T-helper 22 cell (primary cell): ENCODE measurements around the gene NLK.

Experiments
- DNase-seq: peaks from one replicate; pipeline ENCODE4 v3.0.0-alpha.2; 2020; ENCODE audit warnings: low read depth

NLK gene

GRCh38 chr17:28113269-28113668 is 70.8 kb downstream of the NLK start:
- no peak for DNase-seq

DNA sequence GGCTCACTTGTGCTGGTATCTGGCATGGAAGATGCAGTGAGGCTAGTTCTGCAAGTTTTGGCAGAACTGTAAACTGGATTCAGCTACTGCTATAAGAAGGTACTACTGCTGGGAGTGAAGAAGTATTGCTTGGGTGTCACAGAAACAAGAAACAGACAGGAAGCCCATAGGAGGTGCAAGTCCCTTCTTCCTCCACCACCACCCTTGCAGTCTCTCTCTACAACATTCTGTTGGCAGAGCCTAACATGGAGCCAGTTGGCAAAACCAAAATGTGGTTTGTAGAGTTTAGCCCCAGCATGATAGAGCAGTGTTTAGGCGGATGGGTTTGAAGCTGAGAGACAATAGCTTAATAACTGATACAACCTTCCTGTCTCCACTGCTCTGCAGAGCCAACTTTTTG is 72.6 kb downstream of the NLK start:
- DNase-seq = no peak

- DNase-seq = no peak
Observed at GRCh38 chr17:28117304-28117703, 74.8 kb downstream of the NLK start.

DNA sequence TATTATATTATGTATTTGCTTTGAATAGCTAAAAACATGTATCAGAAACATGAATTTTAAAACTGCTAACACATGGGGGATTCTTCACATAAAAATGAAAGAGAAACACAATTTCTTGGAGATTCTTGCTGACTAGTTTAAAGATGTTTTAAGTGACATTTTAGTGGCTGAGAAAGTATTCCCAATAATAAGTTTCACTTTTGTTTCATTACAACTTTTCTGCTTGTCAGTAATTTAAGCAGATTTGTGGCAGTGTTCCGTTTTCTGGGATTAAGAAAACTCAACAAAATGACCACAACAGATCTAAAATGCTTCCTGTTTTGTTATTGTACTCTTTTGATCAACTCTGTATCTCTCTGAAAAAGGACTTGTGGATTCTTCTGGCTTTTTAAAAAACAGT is 75.9 kb downstream of the NLK start:
- no peak for DNase-seq

GRCh38 chr17:28119046-28119445 is 76.6 kb downstream of the NLK start:
- no peak for DNase-seq

DNA sequence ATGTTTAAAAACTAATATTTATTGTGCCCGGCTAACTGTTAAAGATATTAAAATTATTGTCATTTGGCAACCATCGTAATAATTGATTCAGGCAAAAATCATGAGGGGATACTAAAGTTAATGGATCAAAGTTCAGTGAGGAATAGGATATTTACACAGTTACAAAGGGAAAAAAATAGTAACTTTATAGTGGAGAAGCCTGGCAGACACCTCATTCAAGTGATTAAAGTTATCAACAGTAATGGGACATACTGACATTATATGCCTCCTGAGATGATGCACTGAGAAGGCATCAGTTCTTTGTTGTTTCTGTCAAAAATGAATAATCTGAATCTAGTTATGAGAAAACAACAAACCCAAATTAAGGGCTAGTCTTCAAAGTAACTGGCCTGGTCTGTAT is 77.1 kb downstream of the NLK start:
- DNase-seq = no peak

- no peak for DNase-seq
Observed at GRCh38 chr17:28120766-28121165, 78.3 kb downstream of the NLK start.

- no peak for DNase-seq
Observed at GRCh38 chr17:28124962-28125361, 82.5 kb downstream of the NLK start.

DNA sequence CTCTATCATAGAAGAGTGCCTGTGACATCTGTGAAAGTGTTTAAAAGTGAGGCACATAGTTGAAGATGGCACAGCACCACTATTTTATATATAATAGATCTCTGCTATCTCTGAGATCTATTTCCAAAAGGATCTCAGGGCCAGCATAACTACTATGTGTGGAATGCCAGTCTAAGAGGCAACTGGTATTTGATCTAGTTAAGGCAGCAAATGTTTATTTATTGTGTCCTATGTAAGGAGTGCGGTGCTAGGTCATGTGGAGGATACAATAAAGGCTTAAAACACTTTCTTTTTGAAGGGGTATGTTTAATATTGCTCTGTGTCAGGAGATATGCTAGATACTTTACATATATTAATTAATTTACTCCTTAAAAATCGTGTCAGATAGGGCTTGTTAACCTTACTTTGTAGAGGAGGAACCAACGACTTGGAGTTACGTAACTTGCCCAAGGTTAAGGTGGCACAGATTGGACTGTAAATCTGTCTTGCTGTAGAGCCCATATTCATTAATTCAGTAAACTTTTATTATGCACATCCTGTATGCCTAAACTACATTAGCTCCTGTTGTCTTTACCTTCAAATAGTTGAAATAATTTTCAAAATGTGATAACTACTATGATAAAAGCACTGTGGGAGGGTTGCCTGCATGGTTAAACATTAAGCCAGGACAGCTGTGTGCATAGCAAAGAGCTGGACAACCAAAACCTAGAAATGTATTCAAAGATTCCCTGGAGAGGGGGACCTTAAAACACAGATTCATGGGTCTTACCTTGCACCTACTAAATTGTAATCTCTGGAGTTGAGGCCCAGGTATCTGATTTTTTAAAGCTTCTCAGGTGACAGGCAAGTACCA is 83.3 kb downstream of the NLK start:
- no peak for DNase-seq

DNA sequence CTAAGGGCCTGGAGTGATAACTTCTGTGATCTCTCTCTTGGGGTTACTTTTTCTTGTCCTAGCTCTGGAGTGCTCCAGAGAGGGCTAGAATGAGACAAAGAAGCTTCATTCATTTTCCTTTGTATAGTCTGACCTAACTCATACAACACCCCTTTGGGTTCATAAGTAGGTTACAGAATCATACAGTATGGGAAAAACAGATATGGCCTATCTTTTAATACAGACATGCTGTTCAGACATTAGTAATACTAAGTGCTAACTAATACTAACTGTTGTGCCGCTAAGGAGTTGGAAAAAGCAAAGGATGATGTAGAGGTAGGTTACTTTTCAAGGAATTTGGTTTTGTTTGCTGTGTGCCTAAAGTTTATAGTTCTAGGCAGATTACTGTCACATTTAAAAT is 84.7 kb downstream of the NLK start:
- DNase-seq = no peak

DNA sequence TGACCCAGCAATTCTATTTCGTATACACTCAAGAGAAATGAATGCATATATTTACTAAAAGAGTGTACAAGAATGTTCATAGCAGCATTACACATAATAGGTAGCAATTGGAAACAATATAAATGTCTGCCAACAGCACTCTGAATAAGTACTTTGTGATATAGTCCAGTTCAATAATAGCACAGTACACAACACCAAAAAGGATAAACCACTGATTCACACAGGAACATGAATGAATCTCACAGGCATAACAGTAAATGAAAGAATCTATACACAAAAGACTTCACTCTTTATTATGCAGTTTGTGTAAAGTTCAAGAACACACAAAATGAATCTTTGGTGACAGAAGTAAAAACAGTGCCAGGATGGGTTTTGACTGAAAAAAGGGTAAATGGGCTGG is 86.3 kb downstream of the NLK start:
- no peak for DNase-seq

DNA sequence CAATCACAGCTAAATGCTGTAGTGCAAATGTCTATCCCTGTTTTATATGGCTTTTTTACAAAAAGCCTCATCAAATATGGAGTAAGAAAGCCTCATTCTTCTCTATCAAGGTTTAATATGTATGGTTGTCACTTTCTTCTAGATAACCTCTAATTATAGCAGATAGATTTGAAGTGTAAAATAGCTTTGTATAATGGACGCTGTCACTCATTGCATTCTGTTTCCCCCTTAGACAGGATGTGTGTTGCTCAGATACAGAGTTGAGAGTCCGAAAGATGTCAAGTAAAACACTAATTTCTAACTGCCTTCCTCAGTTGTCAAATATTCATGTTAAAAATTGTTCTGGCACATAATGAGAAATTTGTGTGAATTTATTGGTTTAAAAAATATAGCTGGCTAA is 88.0 kb downstream of the NLK start:
- no peak for DNase-seq

GRCh38 chr17:28131599-28131998 is 89.1 kb downstream of the NLK start:
- DNase-seq = no peak

DNA sequence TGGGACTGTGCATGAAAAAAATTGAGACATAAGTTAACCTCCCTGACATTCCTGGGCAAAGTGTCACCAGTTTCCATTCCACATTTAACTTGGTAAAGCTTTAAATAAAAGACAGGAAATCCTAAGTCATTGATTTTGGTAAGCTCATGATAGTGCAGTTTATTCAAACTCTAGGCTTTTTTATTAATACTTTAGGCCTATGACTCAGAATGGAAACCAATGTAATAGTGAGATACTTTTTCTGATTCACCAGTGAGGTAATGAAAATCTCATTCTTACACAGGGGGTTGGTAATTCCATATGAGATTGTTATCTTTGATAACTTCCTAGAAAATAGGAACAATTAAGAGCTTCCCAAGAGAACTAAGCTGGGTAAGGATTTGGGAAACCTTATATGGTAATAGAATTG is 91.1 kb downstream of the NLK start:
- no peak for DNase-seq

GRCh38 chr17:28136923-28137322 is 94.4 kb downstream of the NLK start:
- DNase-seq = no peak

DNA sequence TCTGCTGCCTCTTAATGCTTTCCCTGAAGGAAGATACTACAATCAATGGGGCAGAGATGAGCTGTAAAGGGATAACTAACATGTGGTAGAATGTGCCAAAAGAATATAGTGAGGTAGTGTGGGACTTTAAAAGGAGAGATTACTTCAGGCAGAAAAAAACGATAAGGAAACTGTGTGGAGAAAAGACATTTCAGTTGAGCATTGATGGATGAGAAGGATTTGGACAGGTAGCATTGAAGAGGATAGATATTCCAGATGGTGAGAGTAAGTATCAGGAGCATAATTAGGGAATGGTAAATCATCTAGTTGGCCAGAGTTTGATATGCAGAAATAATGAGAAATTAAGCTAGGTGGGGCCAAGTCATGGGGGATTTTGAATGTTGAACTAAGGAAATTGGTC is 97.3 kb downstream of the NLK start:
- no peak for DNase-seq

- DNase-seq = no peak
Observed at GRCh38 chr17:28141313-28141712, 98.8 kb downstream of the NLK start.

GRCh38 chr17:28141773-28142172 is 99.3 kb downstream of the NLK start:
- DNase-seq = no peak

GRCh38 chr17:28142305-28142704 is 99.8 kb downstream of the NLK start:
- DNase-seq = no peak

- no peak for DNase-seq
Observed at GRCh38 chr17:28144019-28144418, 101.5 kb downstream of the NLK start.

DNA sequence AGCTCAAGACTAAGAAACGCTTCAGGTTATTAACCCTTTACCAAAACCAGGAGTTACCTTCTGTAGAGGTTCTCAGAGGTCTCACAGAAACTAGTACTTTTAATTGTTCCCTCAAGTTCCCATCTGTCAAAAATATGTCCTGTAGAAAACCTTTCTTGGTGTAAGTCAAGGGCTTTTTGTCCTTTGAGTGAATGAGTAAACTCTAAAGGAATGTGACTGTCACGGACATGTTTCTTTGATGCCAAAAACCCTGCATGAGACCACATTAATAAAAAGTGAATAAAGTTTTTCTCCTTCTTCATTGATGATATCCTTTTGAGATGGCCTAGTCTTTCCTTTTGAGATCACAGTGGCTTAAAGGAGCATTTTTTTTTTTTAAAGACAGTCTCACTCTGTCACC is 102.9 kb downstream of the NLK start:
- DNase-seq = no peak

GRCh38 chr17:28147017-28147416 is 104.5 kb downstream of the NLK start:
- no peak for DNase-seq

GRCh38 chr17:28151001-28151400 is 108.5 kb downstream of the NLK start:
- DNase-seq = no peak

GRCh38 chr17:28154214-28154613 is 111.7 kb downstream of the NLK start:
- DNase-seq = no peak
